MCF 10A (cell line): ENCODE results near the gene ITGA3. TPM values are rescaled to one million over a fixed set of nuclear protein-coding genes. Genes with fewer than 3 reads are reported as not detected.

ENCODE experiments used
- BruUV-seq: library from RNA; stranded (reverse); fragments of 400-500 nt; replicated peaks from 2 replicates; lab custom pipeline; 2021; lab: Mats Ljungman, UMichigan
- CTCF ChIA-PET: fragments of 300-600 bp; sonication (Branson Sonifier 250); formaldehyde crosslinking; extraction: SDS; loops from one replicate; lab custom pipeline; 2021; ENCODE audit warnings: antibody characterized with exemption, inconsistent platforms; lab: Yijun Ruan, JAX
- POLR2A ChIA-PET: fragments of 300-600, 350-650 bp; sonication (Branson Sonifier 250); formaldehyde crosslinking; extraction: SDS; loops from one replicate; lab custom pipeline; 2020; ENCODE audit warnings: antibody characterized with exemption, inconsistent platforms; lab: Yijun Ruan, JAX
- DNase-seq: peaks from one replicate; pipeline ENCODE4 v3.0.0-alpha.2; 2018; ENCODE audit not compliant: unreplicated experiment
- H3K27ac Mint-ChIP-seq: one replicate; pipeline ENCODE4 v1.8.0; 2022; ENCODE audit warnings: mild to moderate bottlenecking, low read depth, mixed read lengths; ENCODE audit not compliant: unreplicated experiment
- H3K27me3 Mint-ChIP-seq: one replicate; pipeline ENCODE4 v1.8.0; 2022; ENCODE audit warnings: mixed read lengths; ENCODE audit not compliant: insufficient read depth, unreplicated experiment
- H3K36me3 Mint-ChIP-seq: one replicate; pipeline ENCODE4 v1.8.0; 2022; ENCODE audit warnings: mild to moderate bottlenecking, moderate library complexity, mixed read lengths; ENCODE audit not compliant: insufficient read depth, unreplicated experiment
- H3K4me1 Mint-ChIP-seq: one replicate; pipeline ENCODE4 v1.8.0; 2022; ENCODE audit warnings: mixed read lengths; ENCODE audit not compliant: insufficient read depth, unreplicated experiment
- H3K4me3 Mint-ChIP-seq: one replicate; pipeline ENCODE4 v1.8.0; 2022; ENCODE audit warnings: mild to moderate bottlenecking, moderate library complexity, mixed read lengths; ENCODE audit not compliant: unreplicated experiment
- H3K9me3 Mint-ChIP-seq: one replicate; pipeline ENCODE4 v1.8.0; 2022; ENCODE audit warnings: mixed read lengths; ENCODE audit not compliant: unreplicated experiment
- intact Hi-C: fragments of 100-400 bp; cut with micrococcal nuclease; formaldehyde crosslinking; loops from 2 replicates; pipeline ENCODE4 v1.14.1; 2022
- total RNA-seq: library from RNA; stranded (reverse); gene quantifications from 2 replicates; pipeline ENCODE4 v1.2.3, GENCODE V29; 2022
- TF ChIP-seq, protein P1 (sequence below): fragments of 200-600 bp; IDR thresholded peaks from one replicate; pipeline ENCODE4 v1.8.0; 2022; ENCODE audit warnings: antibody characterized with exemption, mild to moderate bottlenecking; ENCODE audit not compliant: unreplicated experiment

ITGA3 gene
- total RNA-seq, 1 experiment from 2014 or later, result 588 TPM

DNA sequence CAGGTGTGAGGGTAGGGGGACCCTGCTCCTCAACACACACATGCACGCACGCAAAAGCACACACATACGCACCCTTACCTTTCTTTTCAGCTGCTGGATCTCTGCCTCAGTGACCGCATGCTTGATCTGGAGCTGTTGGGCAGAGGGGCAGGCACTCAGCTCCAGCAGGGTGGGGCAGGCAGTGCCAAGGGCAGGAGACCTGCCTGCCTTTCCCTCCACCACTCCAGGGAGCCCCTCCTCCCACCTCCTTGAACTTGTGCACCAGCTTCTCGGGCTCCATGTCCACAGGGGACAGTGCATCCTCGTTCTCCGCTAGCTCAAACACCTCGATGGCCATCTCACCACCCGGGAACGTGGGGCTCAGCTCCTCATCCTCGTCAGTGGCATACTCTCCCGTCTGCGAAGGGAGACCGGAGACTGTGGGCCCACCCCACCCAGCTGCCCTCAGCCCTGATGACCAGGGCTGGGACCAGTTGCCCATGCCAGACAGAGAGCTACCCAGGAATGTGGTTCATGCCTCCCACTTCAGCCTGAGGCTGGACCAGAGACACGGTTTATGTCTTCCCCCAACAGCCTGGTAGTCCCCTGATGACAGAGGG is 83.4 kb downstream of the ITGA3 start:
- peaks cover 3% of the 10 kb centered on the region for H3K4me1 Mint-ChIP-seq
- H3K9me3 Mint-ChIP-seq, result no peaks in the 10 kb centered on the region
- intact Hi-C loops, result no loop called here
- no peak overlapping the region for H3K27ac Mint-ChIP-seq
- DNase-seq, result no peak
- TF ChIP-seq, protein P1, sequence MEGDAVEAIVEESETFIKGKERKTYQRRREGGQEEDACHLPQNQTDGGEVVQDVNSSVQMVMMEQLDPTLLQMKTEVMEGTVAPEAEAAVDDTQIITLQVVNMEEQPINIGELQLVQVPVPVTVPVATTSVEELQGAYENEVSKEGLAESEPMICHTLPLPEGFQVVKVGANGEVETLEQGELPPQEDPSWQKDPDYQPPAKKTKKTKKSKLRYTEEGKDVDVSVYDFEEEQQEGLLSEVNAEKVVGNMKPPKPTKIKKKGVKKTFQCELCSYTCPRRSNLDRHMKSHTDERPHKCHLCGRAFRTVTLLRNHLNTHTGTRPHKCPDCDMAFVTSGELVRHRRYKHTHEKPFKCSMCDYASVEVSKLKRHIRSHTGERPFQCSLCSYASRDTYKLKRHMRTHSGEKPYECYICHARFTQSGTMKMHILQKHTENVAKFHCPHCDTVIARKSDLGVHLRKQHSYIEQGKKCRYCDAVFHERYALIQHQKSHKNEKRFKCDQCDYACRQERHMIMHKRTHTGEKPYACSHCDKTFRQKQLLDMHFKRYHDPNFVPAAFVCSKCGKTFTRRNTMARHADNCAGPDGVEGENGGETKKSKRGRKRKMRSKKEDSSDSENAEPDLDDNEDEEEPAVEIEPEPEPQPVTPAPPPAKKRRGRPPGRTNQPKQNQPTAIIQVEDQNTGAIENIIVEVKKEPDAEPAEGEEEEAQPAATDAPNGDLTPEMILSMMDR, result no peak
- no TSS peak for BruUV-seq
- no peaks in the 10 kb centered on the region for H3K27me3 Mint-ChIP-seq
- CTCF ChIA-PET, result interaction anchor here (0.6 to 2.7 kb wide), 25 partner anchors 8 to 1318 kb away, joined by 3 to 16 read pairs (median 5); partner anchors contain the start of gene PDK2
- H3K4me3 Mint-ChIP-seq, result no peak overlapping the region
- POLR2A ChIA-PET, result interaction anchor here (0.7 to 1.5 kb wide), 3 partner anchors 13 to 272 kb away, joined by 4 to 5 read pairs (median 4); no protein-coding TSS in a partner anchor
- peaks cover 75% of the 10 kb centered on the region for H3K36me3 Mint-ChIP-seq

Other genes starting within 250 kb of the ITGA3 start
- not detected in 2 replicates for gene TAC4, start 208.0 kb upstream of the ITGA3 start, total RNA-seq
- 0.32 and 0.56 TPM in 2 replicates for gene DLX4, start 86.9 kb upstream of the ITGA3 start, total RNA-seq
- gene DLX3, start 60.9 kb upstream of the ITGA3 start, total RNA-seq, result not detected in 2 replicates
- gene PDK2, start 39.2 kb downstream of the ITGA3 start, total RNA-seq, result 9.9 and 11.2 TPM in 2 replicates
- 0.09 TPM in 1 of 2 replicates, not detected in the other for gene SAMD14, start 74.0 kb downstream of the ITGA3 start, total RNA-seq
- gene PPP1R9B, start 94.6 kb downstream of the ITGA3 start, total RNA-seq, result 33.4 and 34.8 TPM in 2 replicates
- gene SGCA, start 109.9 kb downstream of the ITGA3 start, total RNA-seq, result not detected in 2 replicates
- gene COL1A1, start 145.5 kb downstream of the ITGA3 start, total RNA-seq, result 3.4 and 4.5 TPM in 2 replicates
- 1.1 and 1.5 TPM in 2 replicates for gene TMEM92, start 218.4 kb downstream of the ITGA3 start, total RNA-seq